H1 (cell line): ENCODE data around the gene TPRA1. TPM values are rescaled to one million over a fixed set of nuclear protein-coding genes. Genes with fewer than 3 reads are reported as not detected.

ENCODE experiments used
- CTBP2 ChIP-seq: IDR thresholded peaks from 2 replicates; pipeline ENCODE4 v1.7.0; 2011; ENCODE audit warnings: borderline replicate concordance, mild to moderate bottlenecking, moderate library complexity, mixed read lengths, low read length; ENCODE audit not compliant: insufficient read depth, insufficient read length
- HDAC6 ChIP-seq: IDR thresholded peaks from one replicate; pipeline ENCODE4 v1.7.1; 2012; ENCODE audit warnings: low read depth, mild to moderate bottlenecking, inconsistent platforms, low read length, moderate library complexity
- RNF2 ChIP-seq: fragments of 200-900, 300-1000 bp; sonication (generic); IDR thresholded peaks from 2 replicates; pipeline ENCODE4 v1.7.1; 2016; ENCODE audit warnings: borderline replicate concordance, low read depth, mild to moderate bottlenecking, antibody characterized with exemption, low read length; ENCODE audit not compliant: poor library complexity, severe bottlenecking; ENCODE audit errors: missing control alignments
- SP1 ChIP-seq: IDR thresholded peaks from 2 replicates; pipeline ENCODE4 v1.6.1; 2011; ENCODE audit warnings: low read depth, low read length
- TEAD4 ChIP-seq: IDR thresholded peaks from 2 replicates; pipeline ENCODE4 v1.6.1; 2012; ENCODE audit warnings: low read depth, low read length, inconsistent platforms, mixed read lengths
- polyA plus RNA-seq, 7 experiments: library from polyadenylated mRNA; depleted of rRNA in 3 of 7; stranded (reverse) in 5 of 7; unstranded in 2 of 7; fragments of >200 nt in 5 of 7; fragments of 200-250 nt in 2 of 7; gene quantifications; 1 replicate in 5 of 7; 2 replicates in 1 of 7; 4 replicates in 1 of 7; pipeline versions ENCODE4 v1.2.1 to v1.2.3, GENCODE V29; 2011 to 2013; ENCODE audit warnings: missing spikeins in 2 of 7, mixed read lengths in 2 of 7
- total RNA-seq: library from RNA; stranded (reverse); fragmentation: NEBNext Ultra II Directional; extraction: Animal tissue kit (Norgen Biotek cat#: 25700); gene quantifications from 2 replicates; pipeline ENCODE4 v1.2.1, GENCODE V29; 2021

TPRA1 gene
- total and polyA plus RNA-seq, 2 of the 8 experiments (the other 6 are each of a cell fraction or from before 2014, with no cell fraction given), result 18.8 to 38.5 TPM

DNA sequence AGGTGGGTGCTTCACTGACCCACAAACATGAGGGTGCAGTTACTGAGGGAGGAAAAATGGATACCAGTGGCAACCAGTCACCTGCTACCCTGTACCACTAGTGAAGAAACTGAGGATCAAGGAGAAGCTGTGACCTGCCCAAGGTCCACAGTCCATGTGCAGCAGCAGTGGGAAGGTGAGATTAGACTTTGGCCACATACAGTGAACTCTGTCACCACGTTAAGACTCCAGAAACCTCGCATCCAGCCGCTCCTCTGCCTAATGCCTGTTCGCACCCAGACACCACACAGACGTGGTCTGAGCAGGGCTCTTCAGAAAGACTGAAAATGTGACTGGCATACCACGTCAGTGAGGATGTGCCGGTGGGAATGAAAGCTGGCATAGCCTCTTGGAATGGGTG lies 20.0 kb downstream of the TPRA1 start (continued):
- no peak for TF ChIP-seq SP1
- TF ChIP-seq HDAC6, result no peak
- no peak for TF ChIP-seq CTBP2
- TF ChIP-seq TEAD4, result no peak
- TF ChIP-seq RNF2, result no peak
